ENCODE results near the gene DHRSX. TPM values are rescaled to one million over a fixed set of nuclear protein-coding genes. Genes with fewer than 3 reads are reported as not detected.
"Not testable (repeated sequence)": the region's sequence is repeated elsewhere in the genome, so short reads cannot be mapped to it uniquely, and the experiment has no call there.

The DHRSX gene
- total RNA-seq, 2 donors from 2014 or later: 14.8 to 46.5 TPM

GRCh38 chrX:2252331-2253065, 248.3 kb downstream of the DHRSX start:
- Histone ChIP-seq H3K27ac (no peak overlapping the region), H3K4me1 (no peaks in the 10 kb centered on the region), H3K36me3 (replicated peaks in 1 of 2; ENCODE audit: insufficient read depth in 1 of 2, low read depth in 2 of 2) (no peaks in the 10 kb centered on the region), H3K27me3 (no peaks in the 10 kb centered on the region), H3K4me3 (no peak overlapping the region), H3K9me3 (peaks cover 0 to 6% (median 0%) of the 10 kb centered on the region in 3 donors)
- 92 to 93% methylated on average over 12 of the region's 12 CpGs for WGBS, 2 donors
- no peak for DNase-seq
- intact Hi-C loops (cut with DNase I): no loop called here
- ATAC-seq: no peak
- TF ChIP-seq POLR2A (IDR thresholded peaks at IDR 0.05): no peak
- no peak for TF ChIP-seq CTCF (IDR thresholded peaks at IDR 0.05)

- no peak for TF ChIP-seq POLR2A (IDR thresholded peaks at IDR 0.05)
- TF ChIP-seq CTCF (IDR thresholded peaks at IDR 0.05): no peak
- H3K4me3 ChIP-seq: no peak overlapping the region
- no peak overlapping the region for H3K27ac ChIP-seq
- H3K4me1 ChIP-seq: no peaks in the 10 kb centered on the region
- no peaks in the 10 kb centered on the region for H3K36me3 ChIP-seq (replicated peaks in 1 of 2; ENCODE audit: insufficient read depth in 1 of 2, low read depth in 2 of 2)
- no peaks in the 10 kb centered on the region for H3K27me3 ChIP-seq
- WGBS, 2 donors: 82 to 89% methylated on average over 5 of the region's 5 CpGs
- DNase-seq: no peak
- peaks cover 0 to 6% (median 0%) of the 10 kb centered on the region in 3 donors for H3K9me3 ChIP-seq
- intact Hi-C loops (cut with DNase I): no loop called here
- no peak for ATAC-seq
These were observed 249.6 kb downstream of the DHRSX start for GRCh38 chrX:2251211-2251610.

- DNase-seq: no peak
- Histone ChIP-seq H3K4me1 (no peaks in the 10 kb centered on the region), H3K36me3 (replicated peaks in 1 of 2; ENCODE audit: insufficient read depth in 1 of 2, low read depth in 2 of 2) (no peaks in the 10 kb centered on the region), H3K4me3 (no peak overlapping the region), H3K27ac (no peak overlapping the region), H3K27me3 (no peaks in the 10 kb centered on the region), H3K9me3 (no peaks in the 10 kb centered on the region)
- intact Hi-C loops (cut with DNase I): no loop called here
- ATAC-seq: no peak
- 88 to 92% methylated on average over 11 to 12 of the region's 12 CpGs for WGBS, 2 donors
- no peak for TF ChIP-seq CTCF (IDR thresholded peaks at IDR 0.05)
- no peak for TF ChIP-seq POLR2A (IDR thresholded peaks at IDR 0.05)
These were observed 256.8 kb downstream of the DHRSX start for GRCh38 chrX:2243913-2244460.

GRCh38 chrX:2242980-2243379, 257.8 kb downstream of the DHRSX start:
- Histone ChIP-seq H3K4me1 (no peaks in the 10 kb centered on the region), H3K36me3 (replicated peaks in 1 of 2; ENCODE audit: insufficient read depth in 1 of 2, low read depth in 2 of 2) (no peaks in the 10 kb centered on the region), H3K9me3 (no peaks in the 10 kb centered on the region), H3K27me3 (no peaks in the 10 kb centered on the region), H3K4me3 (no peak overlapping the region), H3K27ac (no peak overlapping the region)
- ATAC-seq (no peak), DNase-seq (no peak)
- intact Hi-C loops (cut with DNase I): no loop called here
- TF ChIP-seq CTCF (IDR thresholded peaks at IDR 0.05) (no peak), POLR2A (IDR thresholded peaks at IDR 0.05) (no peak)
- 93 to 96% methylated on average over 14 to 22 of the region's 22 CpGs for WGBS, 2 donors

- no peak for DNase-seq
- WGBS, 2 donors: 92 to 97% methylated on average over 14 to 16 of the region's 16 CpGs
- Histone ChIP-seq H3K27ac (no peak overlapping the region), H3K4me3 (no peak overlapping the region), H3K9me3 (no peaks in the 10 kb centered on the region), H3K4me1 (no peaks in the 10 kb centered on the region), H3K27me3 (no peaks in the 10 kb centered on the region), H3K36me3 (replicated peaks in 1 of 2; ENCODE audit: insufficient read depth in 1 of 2, low read depth in 2 of 2) (no peaks in the 10 kb centered on the region)
- intact Hi-C loops (cut with DNase I): no loop called here
- no peak for TF ChIP-seq CTCF (IDR thresholded peaks at IDR 0.05)
- TF ChIP-seq POLR2A (IDR thresholded peaks at IDR 0.05): no peak
- no peak for ATAC-seq
These were observed 258.4 kb downstream of the DHRSX start for GRCh38 chrX:2242326-2242725.

GRCh38 chrX:2241496-2241895, 259.3 kb downstream of the DHRSX start:
- H3K36me3 ChIP-seq (replicated peaks in 1 of 2; ENCODE audit: insufficient read depth in 1 of 2, low read depth in 2 of 2); H3K27me3 ChIP-seq; H3K4me1 ChIP-seq; H3K4me3 ChIP-seq; ATAC-seq; H3K9me3 ChIP-seq; intact Hi-C loops (cut with DNase I); H3K27ac ChIP-seq; DNase-seq: not testable (repeated sequence)
- 89 to 92% methylated on average over 10 to 13 of the region's 13 CpGs for WGBS, 2 donors

GRCh38 chrX:2240761-2241160, 260.0 kb downstream of the DHRSX start:
- H3K9me3 ChIP-seq; DNase-seq; H3K27me3 ChIP-seq; intact Hi-C loops (cut with DNase I); H3K27ac ChIP-seq; H3K36me3 ChIP-seq (replicated peaks in 1 of 2; ENCODE audit: insufficient read depth in 1 of 2, low read depth in 2 of 2); ATAC-seq; H3K4me3 ChIP-seq; H3K4me1 ChIP-seq: not testable (repeated sequence)
- WGBS, 2 donors: 81 to 94% methylated on average over 12 of the region's 12 CpGs
